HepG2 (cell line): ENCODE data around the gene TP73. TPM values are rescaled to one million over a fixed set of nuclear protein-coding genes. Genes with fewer than 3 reads are reported as not detected.
A peak's percentile ranks its signal among the peaks of the same experiment; 100 is the strongest.

Source experiments
- ATF3 ChIP-seq: sonication (generic); formaldehyde crosslinking; IDR thresholded peaks from 2 replicates; pipeline ENCODE4 v1.4.0; 2020; ENCODE audit warnings: missing genetic modification reagents
- BCLAF1 ChIP-seq: fragments of 450-650 bp; IDR thresholded peaks from 2 replicates; pipeline ENCODE4 v1.6.1; 2017; ENCODE audit warnings: mild to moderate bottlenecking
- BRF2 ChIP-seq: sonication (generic); formaldehyde crosslinking; IDR thresholded peaks from 2 replicates; pipeline ENCODE4 v1.8.1; 2022; ENCODE audit warnings: mild to moderate bottlenecking, missing genetic modification reagents
- DRAP1 ChIP-seq: IDR thresholded peaks from 2 replicates; pipeline ENCODE4 v1.6.1; 2016; ENCODE audit warnings: missing genetic modification reagents, missing compliant biosample characterization
- ELF4 ChIP-seq: sonication (generic); formaldehyde crosslinking; IDR thresholded peaks from 2 replicates; pipeline ENCODE4 v1.5.0; 2020; ENCODE audit warnings: missing genetic modification reagents, mild to moderate bottlenecking, moderate library complexity, borderline replicate concordance
- KDM5B ChIP-seq: sonication (generic); formaldehyde crosslinking; IDR thresholded peaks from 2 replicates; pipeline ENCODE4 v1.4.0; 2020; ENCODE audit warnings: missing genetic modification reagents, mild to moderate bottlenecking, borderline replicate concordance
- NR0B2 ChIP-seq: sonication (generic); formaldehyde crosslinking; IDR thresholded peaks from 2 replicates; pipeline ENCODE4 v1.4.0; 2020; ENCODE audit warnings: mild to moderate bottlenecking, missing genetic modification reagents
- PBX2 ChIP-seq: IDR thresholded peaks from 2 replicates; pipeline ENCODE4 v1.6.1; 2016; ENCODE audit warnings: control low read depth
- SAFB2 ChIP-seq: sonication (generic); formaldehyde crosslinking; IDR thresholded peaks from 2 replicates; pipeline ENCODE4 v1.5.1; 2020; ENCODE audit warnings: missing genetic modification reagents, low read depth, mild to moderate bottlenecking, borderline replicate concordance
- SMC3 ChIP-seq: IDR thresholded peaks from 2 replicates; pipeline ENCODE4 v1.6.1; 2011; ENCODE audit warnings: low read length, improper control_type of control experiment
- SRY ChIP-seq: sonication (generic); formaldehyde crosslinking; IDR thresholded peaks from 2 replicates; pipeline ENCODE4 v1.8.0; 2022; ENCODE audit warnings: mild to moderate bottlenecking, missing genetic modification reagents
- SUZ12 ChIP-seq: fragments of 150-350 bp; IDR thresholded peaks from 2 replicates; pipeline ENCODE4 v1.6.1; 2014; ENCODE audit warnings: low read depth, low read length
- ZBTB34 ChIP-seq: sonication (generic); formaldehyde crosslinking; IDR thresholded peaks from 2 replicates; pipeline ENCODE4 v1.8.0; 2022; ENCODE audit warnings: mild to moderate bottlenecking, missing genetic modification reagents
- ZNF138 ChIP-seq: sonication (generic); formaldehyde crosslinking; IDR thresholded peaks from 2 replicates; pipeline ENCODE4 v1.5.0; 2020; ENCODE audit warnings: mild to moderate bottlenecking, low read depth, missing genetic modification reagents
- ZNF235 ChIP-seq: sonication (generic); formaldehyde crosslinking; IDR thresholded peaks from 2 replicates; pipeline ENCODE4 v1.8.1; 2023; ENCODE audit warnings: mild to moderate bottlenecking, missing genetic modification reagents, borderline replicate concordance
- ZNF333 ChIP-seq: sonication (generic); formaldehyde crosslinking; IDR thresholded peaks from 2 replicates; pipeline ENCODE4 v1.4.0; 2020; ENCODE audit warnings: mild to moderate bottlenecking, missing genetic modification reagents, borderline replicate concordance
- ZNF335 ChIP-seq: sonication (generic); formaldehyde crosslinking; IDR thresholded peaks from 2 replicates; pipeline ENCODE4 v1.4.0; 2020; ENCODE audit warnings: missing genetic modification reagents
- ZNF563 ChIP-seq: sonication (generic); formaldehyde crosslinking; IDR thresholded peaks from 2 replicates; pipeline ENCODE4 v1.8.0; 2022; ENCODE audit warnings: mild to moderate bottlenecking, moderate library complexity, missing genetic modification reagents
- ZNF567 ChIP-seq: sonication (generic); formaldehyde crosslinking; IDR thresholded peaks from 2 replicates; pipeline ENCODE4 v1.8.1; 2023; ENCODE audit warnings: mild to moderate bottlenecking, missing genetic modification reagents, borderline replicate concordance
- ZNF614 ChIP-seq: IDR thresholded peaks from 2 replicates; pipeline ENCODE4 v1.6.1; 2018; ENCODE audit warnings: missing biosample characterization, missing genetic modification reagents, inconsistent platforms, borderline replicate concordance
- ZSCAN21 ChIP-seq: sonication (generic); formaldehyde crosslinking; IDR thresholded peaks from 2 replicates; pipeline ENCODE4 v1.8.0; 2022; ENCODE audit warnings: mild to moderate bottlenecking, missing genetic modification reagents, moderate library complexity, borderline replicate concordance
- polyA plus RNA-seq, 8 experiments: library from polyadenylated mRNA; depleted of rRNA in 3 of 8; stranded (reverse) in 7 of 8; unstranded in 1 of 8; fragments of >200 nt; fragmentation: Illumina TruSeq in 4 of 8; extraction: Trizol in 4 of 8; gene quantifications; 2 replicates each; pipeline versions ENCODE4 v1.2.1 to v1.2.3, GENCODE V29; 2011 to 2016; ENCODE audit warnings: low read depth in 4 of 8, missing spikeins in 1 of 8, mixed read lengths in 1 of 8; ENCODE audit not compliant: insufficient read depth in 1 of 8
- total RNA-seq, 5 experiments: library from RNA; depleted of rRNA; stranded (reverse); fragments of >200 nt; fragmentation: Illumina TruSeq; extraction: Trizol; gene quantifications; 2 replicates each; pipeline ENCODE4 v1.2.3, GENCODE V29; 2016; ENCODE audit warnings: low read depth in 1 of 5

TP73 gene
- total and polyA plus RNA-seq, 2 of the 13 experiments (the other 11 are each of a cell fraction or from before 2014, with no cell fraction given): 0.49 to 1.1 TPM

GRCh38 chr1:3668585-3669300, 16.4 kb downstream of the TP73 start (continued):
- TF ChIP-seq ZBTB34 (no peak), BCLAF1 (no peak), ZNF138 (CRISPR knock-in tag) (no peak), ZNF235 (CRISPR knock-in tag) (no peak; the same call in 1 of the 2 replicates), NR0B2 (CRISPR knock-in tag) (peak; percentile 85; the same call in 1 of the 2 replicates), ZNF567 (no peak), ZNF335 (no peak), SUZ12 (no peak), SMC3 (no peak), ZNF614 (peak; percentile 65; the same call in 1 of the 2 replicates), DRAP1 (CRISPR knock-in tag) (peak; percentile 35; the same call in 1 of the 2 replicates), SAFB2 (CRISPR knock-in tag) (no peak), ZNF563 (CRISPR knock-in tag) (no peak), ZNF333 (0 out of 2 replicates have a peak, but pooled peaks have one; percentile 48), ZSCAN21 (CRISPR knock-in tag) (peak; percentile 64; the same call in 1 of the 2 replicates), ATF3 (CRISPR knock-in tag) (no peak), ELF4 (CRISPR knock-in tag) (no peak), SRY (CRISPR knock-in tag) (no peak), KDM5B (peak; percentile 59; the same call in 1 of the 2 replicates), PBX2 (CRISPR knock-in tag) (no peak), BRF2 (no peak)
